Gastrocnemius medialis (tissue), 4 donors: ENCODE measurements around the gene RAD51B. TPM values are rescaled to one million over a fixed set of nuclear protein-coding genes. Genes with fewer than 3 reads are reported as not detected.
"Not testable (repeated sequence)": the region's sequence is repeated elsewhere in the genome, so short reads cannot be mapped to it uniquely, and the experiment has no call there.

Experiments
- ATAC-seq, 2 donors: fragments of 150-250 bp; one replicate each; pipeline ENCODE4 v1.9.1; 2016
- DNase-seq, 2 donors: peaks; one replicate each; pipeline ENCODE4 v3.0.0-alpha.2; 2019
- H3K27ac ChIP-seq, 4 donors: fragments of 200-600 bp; sonication (generic); 1 replicate in 1 of 4; 2 replicates in 3 of 4; pipeline ENCODE4 v1.5.1; 2016 to 2018; ENCODE audit warnings: mild to moderate bottlenecking in 2 of 4, moderate library complexity in 1 of 4
- H3K27me3 ChIP-seq, 3 donors: fragments of 200-600 bp; sonication (generic) in 2 of 3; 1 replicate in 1 of 3; 2 replicates in 2 of 3; pipeline versions ENCODE4 v1.5.1 to v1.6.0; 2016 to 2019; ENCODE audit warnings: mild to moderate bottlenecking in 1 of 3, moderate library complexity in 1 of 3
- H3K36me3 ChIP-seq, 2 donors: fragments of 200-600 bp; sonication (generic) in 1 of 2; one replicate each; pipeline ENCODE4 v1.5.1; 2017 to 2018
- H3K4me1 ChIP-seq, 2 donors: fragments of 200-600 bp; sonication (generic) in 1 of 2; one replicate each; pipeline ENCODE4 v1.5.1; 2016 to 2017; ENCODE audit warnings: mild to moderate bottlenecking in 2 of 2
- H3K4me3 ChIP-seq, 4 donors: fragments of 200-600 bp; sonication (generic) in 3 of 4; 1 replicate in 1 of 4; 2 replicates in 3 of 4; pipeline ENCODE4 v1.5.1; 2016 to 2019; ENCODE audit warnings: mild to moderate bottlenecking in 2 of 4
- H3K9me3 ChIP-seq, 3 donors: fragments of 200-600 bp; sonication (generic) in 2 of 3; 1 replicate in 1 of 3; 2 replicates in 2 of 3; pipeline ENCODE4 v1.5.1; 2016 to 2019
- POLR2A ChIP-seq, 2 donors: fragments of 450-650 bp; IDR thresholded peaks; one replicate each; pipeline ENCODE4 v1.6.1; 2017; ENCODE audit warnings: antibody characterized with exemption in 2 of 2, mild to moderate bottlenecking in 2 of 2, moderate library complexity in 2 of 2
- in situ Hi-C, 4 donors: fragments of 200-750 bp; cut with MboI; loops; one replicate each; pipeline versions ENCODE4 v1.15.0 to v1.8.0; 2017; ENCODE audit warnings: low sequenced_read_pairs in 4 of 4
- intact Hi-C: fragments of 100-400 bp; cut with DNase I; formaldehyde crosslinking; loops from one replicate; pipeline ENCODE4 v1.15.1; 2023; ENCODE audit warnings: low total_unique reads
- total RNA-seq, 4 donors: library from RNA; depleted of rRNA; stranded (reverse); fragments of >200 nt; gene quantifications; one replicate each; pipeline versions ENCODE4 v1.1.0 to v1.2.3, GENCODE V29; 2016
- TF ChIP-seq, protein P1 (sequence below), 5 experiments: fragments of 450-650 bp in 3 of 5; fragments of 200-600 bp in 2 of 5; sonication (generic) in 2 of 5; IDR thresholded peaks in 4 of 5; conservative IDR thresholded peaks in 1 of 5; 1 replicate in 4 of 5; 2 replicates in 1 of 5; pipeline ENCODE4 v1.5.1; 2016 to 2019; ENCODE audit warnings: antibody characterized with exemption in 5 of 5, mild to moderate bottlenecking in 3 of 5, moderate library complexity in 3 of 5

Gene RAD51B
- total RNA-seq, 4 donors from 2014 or later, result 1.6 to 3.3 (median 2.4) TPM

DNA sequence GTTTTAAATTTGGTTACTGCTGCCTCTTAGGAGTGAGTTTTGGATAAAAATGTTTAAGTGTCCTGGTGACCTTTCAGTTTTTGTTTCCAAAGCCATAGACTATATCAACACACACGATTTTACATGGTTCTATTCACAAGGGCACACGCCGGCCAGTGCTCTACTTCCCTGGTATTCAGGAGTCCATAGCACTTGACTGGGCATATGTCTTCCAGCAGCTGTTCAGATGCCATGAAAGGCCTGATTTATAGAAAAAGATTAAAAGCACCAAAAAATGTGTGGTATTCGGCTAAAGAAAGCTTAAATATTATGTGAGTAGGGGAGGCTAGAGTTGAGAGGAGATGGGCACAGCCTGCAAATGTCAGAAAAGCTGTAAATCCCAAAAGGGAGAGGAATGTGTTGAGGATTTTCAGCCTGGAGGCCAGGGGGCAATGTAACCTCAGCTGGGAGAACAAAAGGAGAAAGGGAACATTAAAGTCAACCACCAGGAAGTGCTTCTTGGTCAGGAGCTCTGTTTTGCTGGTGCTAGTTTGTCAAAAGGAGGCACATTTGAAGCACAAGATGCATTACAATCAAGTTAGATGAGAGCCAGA is 478.4 kb downstream of the RAD51B start:
- no peak for TF ChIP-seq POLR2A (IDR thresholded peaks at IDR 0.05)
- TF ChIP-seq, protein P1, sequence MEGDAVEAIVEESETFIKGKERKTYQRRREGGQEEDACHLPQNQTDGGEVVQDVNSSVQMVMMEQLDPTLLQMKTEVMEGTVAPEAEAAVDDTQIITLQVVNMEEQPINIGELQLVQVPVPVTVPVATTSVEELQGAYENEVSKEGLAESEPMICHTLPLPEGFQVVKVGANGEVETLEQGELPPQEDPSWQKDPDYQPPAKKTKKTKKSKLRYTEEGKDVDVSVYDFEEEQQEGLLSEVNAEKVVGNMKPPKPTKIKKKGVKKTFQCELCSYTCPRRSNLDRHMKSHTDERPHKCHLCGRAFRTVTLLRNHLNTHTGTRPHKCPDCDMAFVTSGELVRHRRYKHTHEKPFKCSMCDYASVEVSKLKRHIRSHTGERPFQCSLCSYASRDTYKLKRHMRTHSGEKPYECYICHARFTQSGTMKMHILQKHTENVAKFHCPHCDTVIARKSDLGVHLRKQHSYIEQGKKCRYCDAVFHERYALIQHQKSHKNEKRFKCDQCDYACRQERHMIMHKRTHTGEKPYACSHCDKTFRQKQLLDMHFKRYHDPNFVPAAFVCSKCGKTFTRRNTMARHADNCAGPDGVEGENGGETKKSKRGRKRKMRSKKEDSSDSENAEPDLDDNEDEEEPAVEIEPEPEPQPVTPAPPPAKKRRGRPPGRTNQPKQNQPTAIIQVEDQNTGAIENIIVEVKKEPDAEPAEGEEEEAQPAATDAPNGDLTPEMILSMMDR (IDR thresholded peaks at IDR 0.05 in 4 of 5, conservative IDR thresholded peaks at IDR 0.05 in 1 of 5), result no peak
- in situ Hi-C loops (no loop called here), intact Hi-C loops (no loop called here)
- Histone ChIP-seq H3K27me3 (no peaks in the 10 kb centered on the region), H3K36me3 (no peaks in the 10 kb centered on the region), H3K4me3 (no peak overlapping the region), H3K4me1 (peaks cover 16 to 21% of the 10 kb centered on the region in 2 donors), H3K27ac (no peak overlapping the region), H3K9me3 (no peaks in the 10 kb centered on the region)
- ATAC-seq, result no peak
- DNase-seq, result no peak

DNA sequence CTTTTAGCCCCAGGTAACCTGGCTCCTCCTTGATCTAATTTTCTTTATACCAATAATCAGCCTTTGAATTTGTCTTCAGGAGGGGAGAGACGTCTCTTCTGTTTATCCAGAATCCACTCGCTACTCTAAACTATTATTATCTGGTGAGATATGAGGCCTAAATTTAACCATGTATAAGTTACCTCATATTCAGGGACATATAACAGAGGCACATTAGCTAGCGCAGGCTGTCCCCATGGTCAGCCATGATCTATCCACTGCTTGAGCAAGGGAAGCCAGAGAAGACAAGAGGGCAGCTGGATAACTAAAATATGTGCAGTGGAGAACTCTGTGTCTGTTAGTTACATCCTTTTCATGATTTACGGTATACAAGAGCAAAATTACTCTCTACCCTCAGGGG is 481.0 kb downstream of the RAD51B start:
- peaks cover 4 to 11% of the 10 kb centered on the region in 2 donors for H3K4me1 ChIP-seq
- in situ Hi-C loops, result no loop called here
- no peak for DNase-seq
- H3K27ac ChIP-seq, result no peak overlapping the region
- no peak for ATAC-seq
- H3K27me3 ChIP-seq, result no peaks in the 10 kb centered on the region
- no peak for TF ChIP-seq POLR2A (IDR thresholded peaks at IDR 0.05)
- TF ChIP-seq, protein P1 (IDR thresholded peaks at IDR 0.05 in 4 of 5, conservative IDR thresholded peaks at IDR 0.05 in 1 of 5), result no peak
- H3K9me3 ChIP-seq, result no peaks in the 10 kb centered on the region
- H3K36me3 ChIP-seq, result no peaks in the 10 kb centered on the region
- intact Hi-C loops, result no loop called here
- no peak overlapping the region for H3K4me3 ChIP-seq

DNA sequence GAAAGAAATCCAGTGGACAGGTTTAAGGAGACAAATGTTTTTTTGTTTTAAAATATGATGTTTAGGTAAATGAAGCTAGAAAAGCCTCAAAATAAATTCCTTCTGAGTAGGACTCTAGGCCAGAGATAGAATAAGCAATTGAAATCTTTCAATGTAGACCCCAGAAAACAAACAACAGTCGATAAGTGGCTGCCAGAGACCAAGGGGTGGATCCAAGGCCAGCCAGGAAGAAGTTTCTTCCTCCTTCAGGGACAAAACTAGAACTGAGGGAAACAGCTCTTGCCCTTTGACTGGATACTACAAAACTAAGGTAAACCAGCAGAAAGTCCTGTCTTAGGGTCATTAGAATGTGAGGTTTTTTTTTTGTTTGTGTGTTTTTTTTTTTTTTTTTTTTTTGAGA is 481.6 kb downstream of the RAD51B start:
- H3K27me3 ChIP-seq, result no peaks in the 10 kb centered on the region
- no peaks in the 10 kb centered on the region for H3K9me3 ChIP-seq
- no peak for TF ChIP-seq POLR2A (IDR thresholded peaks at IDR 0.05)
- TF ChIP-seq, protein P1 (IDR thresholded peaks at IDR 0.05 in 4 of 5, conservative IDR thresholded peaks at IDR 0.05 in 1 of 5), result no peak
- H3K4me1 ChIP-seq, result peaks cover 0 to 5% of the 10 kb centered on the region in 2 donors
- no peak overlapping the region for H3K27ac ChIP-seq
- DNase-seq (no peak), ATAC-seq (no peak)
- intact Hi-C loops (no loop called here), in situ Hi-C loops (no loop called here)
- no peak overlapping the region for H3K4me3 ChIP-seq
- H3K36me3 ChIP-seq, result no peaks in the 10 kb centered on the region

DNA sequence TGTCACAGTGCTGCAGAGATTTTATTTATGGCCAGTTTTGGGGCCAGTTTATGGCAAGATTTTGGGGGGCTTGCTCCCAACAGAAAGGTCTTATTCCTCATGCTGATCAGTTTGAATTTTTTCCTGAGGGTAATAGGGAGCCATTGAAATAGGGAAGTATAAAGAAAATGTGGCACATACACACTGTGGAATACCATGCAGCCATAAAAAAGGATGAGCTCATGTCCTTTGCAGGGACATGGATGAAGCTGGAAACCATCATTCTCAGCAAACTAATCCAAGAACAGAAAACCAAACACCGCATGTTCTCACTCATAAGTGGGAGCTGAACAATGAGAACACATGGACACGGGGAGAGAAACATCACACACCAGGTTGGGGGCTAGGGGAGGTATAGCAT is 483.4 kb downstream of the RAD51B start:
- H3K36me3 ChIP-seq, in situ Hi-C loops, intact Hi-C loops, H3K27me3 ChIP-seq, H3K9me3 ChIP-seq, DNase-seq, H3K27ac ChIP-seq, H3K4me3 ChIP-seq, ATAC-seq: not testable (repeated sequence)
- peaks cover 7 to 10% of the 10 kb centered on the region in 2 donors for H3K4me1 ChIP-seq

DNA sequence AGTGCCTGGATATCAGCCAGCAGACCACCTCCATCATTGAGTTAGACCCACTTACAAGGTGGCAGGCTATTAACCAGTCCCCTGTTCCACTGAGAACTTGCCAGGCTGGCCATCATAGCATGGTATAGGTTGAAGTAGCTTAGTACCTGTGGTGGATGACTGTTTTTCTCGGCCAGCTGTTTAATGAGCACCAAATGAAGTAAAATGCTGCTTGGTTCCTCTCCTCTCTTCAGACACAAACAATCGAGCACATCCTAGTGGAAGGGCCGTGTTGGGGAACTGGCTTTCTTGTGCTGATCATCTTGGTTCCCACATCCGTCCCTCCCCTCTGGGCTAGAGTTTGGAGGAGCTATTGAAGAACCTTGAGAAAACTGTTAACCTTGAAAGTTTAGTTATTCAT is 486.2 kb downstream of the RAD51B start:
- Histone ChIP-seq H3K4me3 (no peak overlapping the region), H3K9me3 (no peaks in the 10 kb centered on the region), H3K27ac (no peak overlapping the region), H3K27me3 (no peaks in the 10 kb centered on the region), H3K4me1 (peaks cover 10 to 20% of the 10 kb centered on the region in 2 donors), H3K36me3 (no peaks in the 10 kb centered on the region)
- no peak for ATAC-seq
- in situ Hi-C loops, result no loop called here
- TF ChIP-seq, protein P1 (IDR thresholded peaks at IDR 0.05 in 4 of 5, conservative IDR thresholded peaks at IDR 0.05 in 1 of 5), result no peak
- no peak for TF ChIP-seq POLR2A (IDR thresholded peaks at IDR 0.05)
- intact Hi-C loops, result no loop called here
- DNase-seq, result no peak
